Mammary epithelial cell (primary cell): ENCODE measurements around the gene BSN.
"Not testable (repeated sequence)": the region's sequence is repeated elsewhere in the genome, so short reads cannot be mapped to it uniquely, and the experiment has no call there.

Experiments used
- CTCF ChIP-seq, 2 donors: IDR thresholded peaks in 1 of 2; conservative IDR thresholded peaks in 1 of 2; 2 replicates each; pipeline ENCODE4 v1.5.1; 2011 to 2012; ENCODE audit warnings: inconsistent platforms in 2 of 2, low read length in 2 of 2, mild to moderate bottlenecking in 2 of 2, control low read depth in 1 of 2, low read depth in 1 of 2; ENCODE audit not compliant: insufficient read depth in 1 of 2; ENCODE audit errors: extremely low read depth in 1 of 2
- EZH2 ChIP-seq: IDR thresholded peaks from 2 replicates; pipeline ENCODE4 v1.6.1; 2012; ENCODE audit warnings: low read length, inconsistent platforms, borderline replicate concordance

GRCh38 chr3:49686346-49686745 lies 132.1 kb downstream of the BSN start:
- TF ChIP-seq CTCF (conservative IDR thresholded peaks at IDR 0.05 in 1 of 2, IDR thresholded peaks at IDR 0.05 in 1 of 2; ENCODE audit: extremely low read depth in 1 of 2, insufficient read depth in 1 of 2, low read depth in 1 of 2, low read length in 2 of 2); EZH2: not testable (repeated sequence)
